Trophoblast cell (in vitro differentiated cells and primary cell): ENCODE measurements around the gene ITGA11.
A peak's percentile ranks its signal among the peaks of the same experiment; 100 is the strongest.

Experiments used
- DNase-seq, 2 donors: peaks; one replicate each; pipeline ENCODE4 v3.0.0-alpha.2; 2016
- H2AFZ ChIP-seq: 2 replicates; pipeline ENCODE4 v1.6.1; 2013; ENCODE audit warnings: low read length, moderate library complexity, mild to moderate bottlenecking; ENCODE audit not compliant: insufficient read depth, poor library complexity
- H2AK5ac ChIP-seq: 2 replicates; pipeline ENCODE4 v1.6.1; 2013; ENCODE audit warnings: mild to moderate bottlenecking, low read length
- H2BK120ac ChIP-seq: 2 replicates; pipeline ENCODE4 v1.6.1; 2013; ENCODE audit warnings: low read length, mild to moderate bottlenecking, moderate library complexity; ENCODE audit not compliant: insufficient read depth, poor library complexity
- H2BK12ac ChIP-seq: 2 replicates; pipeline ENCODE4 v1.6.1; 2013; ENCODE audit warnings: mild to moderate bottlenecking, low read length, moderate library complexity
- H2BK5ac ChIP-seq: 2 replicates; pipeline ENCODE4 v1.6.1; 2013; ENCODE audit warnings: low read length, low read depth, moderate library complexity, mild to moderate bottlenecking; ENCODE audit not compliant: poor library complexity
- H3K14ac ChIP-seq: 2 replicates; pipeline ENCODE4 v1.6.1; 2013; ENCODE audit warnings: mild to moderate bottlenecking, low read length
- H3K18ac ChIP-seq: 2 replicates; pipeline ENCODE4 v1.6.1; 2013; ENCODE audit warnings: mild to moderate bottlenecking, low read length
- H3K23ac ChIP-seq: 2 replicates; pipeline ENCODE4 v1.6.1; 2013; ENCODE audit warnings: low read length
- H3K27ac ChIP-seq: 2 replicates; pipeline ENCODE4 v1.5.1; 2013; ENCODE audit warnings: low read depth, mild to moderate bottlenecking, inconsistent platforms, low read length, moderate library complexity
- H3K27me3 ChIP-seq: 2 replicates; pipeline ENCODE4 v1.6.1; 2013; ENCODE audit warnings: inconsistent platforms, mild to moderate bottlenecking, low read length, moderate library complexity; ENCODE audit not compliant: insufficient read depth
- H3K36me3 ChIP-seq, 2 experiments: 1 replicate in 1 of 2; 2 replicates in 1 of 2; pipeline ENCODE4 v1.6.1; 2013; ENCODE audit warnings: low read length in 2 of 2, mild to moderate bottlenecking in 2 of 2, moderate library complexity in 1 of 2; ENCODE audit not compliant: insufficient read depth in 2 of 2, control insufficient read depth in 1 of 2
- H3K4ac ChIP-seq: 2 replicates; pipeline ENCODE4 v1.6.1; 2013; ENCODE audit warnings: low read depth, mild to moderate bottlenecking, low read length, moderate library complexity
- H3K4me1 ChIP-seq, 2 experiments: 1 replicate in 1 of 2; 2 replicates in 1 of 2; pipeline ENCODE4 v1.6.1; 2013; ENCODE audit warnings: low read length in 2 of 2, mild to moderate bottlenecking in 2 of 2, moderate library complexity in 1 of 2; ENCODE audit not compliant: insufficient read depth in 2 of 2, control insufficient read depth in 1 of 2
- H3K4me2 ChIP-seq: 2 replicates; pipeline ENCODE4 v1.6.1; 2013; ENCODE audit warnings: inconsistent platforms, mild to moderate bottlenecking, low read length, moderate library complexity
- H3K4me3 ChIP-seq: 2 replicates; pipeline ENCODE4 v1.5.1; 2013; ENCODE audit warnings: mild to moderate bottlenecking, low read depth, low read length, inconsistent platforms
- H3K79me1 ChIP-seq: one replicate; pipeline ENCODE4 v1.6.1; 2013; ENCODE audit warnings: low read length
- H3K79me2 ChIP-seq: 2 replicates; pipeline ENCODE4 v1.6.1; 2013; ENCODE audit warnings: low read length, mild to moderate bottlenecking; ENCODE audit not compliant: control insufficient read depth, insufficient read depth, poor library complexity
- H3K9ac ChIP-seq: 2 replicates; pipeline ENCODE4 v1.6.1; 2013; ENCODE audit warnings: mild to moderate bottlenecking, low read length
- H3K9me3 ChIP-seq: 2 replicates; pipeline ENCODE4 v1.6.1; 2013; ENCODE audit warnings: low read depth, mild to moderate bottlenecking, control low read depth, inconsistent platforms, low read length; ENCODE audit not compliant: insufficient read depth
- H4K12ac ChIP-seq: 2 replicates; pipeline ENCODE4 v1.6.1; 2013; ENCODE audit warnings: low read depth, mild to moderate bottlenecking, low read length, moderate library complexity
- H4K8ac ChIP-seq: 2 replicates; pipeline ENCODE4 v1.6.1; 2013; ENCODE audit warnings: low read depth, mild to moderate bottlenecking, low read length, moderate library complexity
- H4K91ac ChIP-seq: one replicate; pipeline ENCODE4 v1.6.1; 2013; ENCODE audit warnings: low read depth, mild to moderate bottlenecking, low read length, moderate library complexity
- WGBS: extraction: QIAGEN DNeasy Blood & Tissue Kit; methylation state at CpG from one replicate; pipeline ENCODE4 v1.1.7; 2013; ENCODE audit warnings: missing lambda C conversion rate; ENCODE audit not compliant: insufficient read length, insufficient coverage; ENCODE audit errors: extremely low coverage; 5-methylcytosine and 5-hydroxymethylcytosine counted together

ITGA11 gene

GRCh38 chr15:68435966-68436365, 4.0 kb upstream of the ITGA11 start:
- H3K27ac ChIP-seq, result no peak overlapping the region
- DNase-seq, result no peak
- H4K8ac ChIP-seq, result no peak overlapping the region
- no peak overlapping the region for H2AFZ ChIP-seq
- H2BK120ac ChIP-seq, result no peak overlapping the region
- no peak overlapping the region for H3K9ac ChIP-seq
- no peak overlapping the region for H4K91ac ChIP-seq
- H3K4ac ChIP-seq, result no peak overlapping the region
- H3K4me2 ChIP-seq, result no peak overlapping the region
- H2BK12ac ChIP-seq, result no peak overlapping the region
- no peak overlapping the region for H2BK5ac ChIP-seq
- H2AK5ac ChIP-seq, result no peak overlapping the region
- H3K79me2 ChIP-seq, result no peaks in the 10 kb centered on the region
- no peak overlapping the region for H3K14ac ChIP-seq
- no CpG with 5 or more reads among the region's 3 CpGs for WGBS
- no peaks in the 10 kb centered on the region for H3K79me1 ChIP-seq
- H3K4me3 ChIP-seq, result no peak overlapping the region
- H3K4me1 ChIP-seq, result peaks cover 12 to 13% of the 10 kb centered on the region in 2 experiments
- no peak overlapping the region for H3K18ac ChIP-seq
- no peaks in the 10 kb centered on the region for H3K36me3 ChIP-seq
- no peak overlapping the region for H3K23ac ChIP-seq
- H3K27me3 ChIP-seq, result peaks cover 27% of the 10 kb centered on the region
- peaks cover 9% of the 10 kb centered on the region for H3K9me3 ChIP-seq
- no peak overlapping the region for H4K12ac ChIP-seq

DNA sequence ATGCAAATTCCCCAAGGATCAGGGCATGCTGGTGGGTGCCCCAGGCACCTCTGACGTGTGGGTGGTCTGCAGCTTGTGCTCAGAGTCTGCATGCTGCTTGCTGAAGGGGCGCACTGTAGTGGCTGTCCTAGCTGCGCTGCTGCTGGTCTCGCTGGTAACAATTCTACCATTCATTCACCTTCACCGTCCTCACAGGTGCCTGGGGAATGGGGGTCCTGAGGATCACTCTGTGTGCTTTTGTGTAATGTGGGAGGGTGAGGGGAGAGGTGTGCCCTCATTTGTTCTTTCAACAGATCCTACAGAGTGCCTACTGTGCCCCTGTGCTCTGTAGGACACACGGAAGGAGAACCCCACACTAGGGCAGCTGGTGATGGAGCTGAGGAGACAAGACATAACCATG, 2.1 kb upstream of the ITGA11 start:
- Histone ChIP-seq H3K14ac (no peak overlapping the region), H3K4me1 (peaks cover 12 to 17% of the 10 kb centered on the region in 2 experiments), H2BK120ac (no peak overlapping the region), H3K4me2 (no peak overlapping the region), H2BK5ac (no peak overlapping the region), H3K27me3 (peaks cover 33% of the 10 kb centered on the region), H3K36me3 (no peaks in the 10 kb centered on the region), H4K12ac (no peak overlapping the region), H3K79me2 (no peaks in the 10 kb centered on the region), H3K9ac (no peak overlapping the region), H4K8ac (no peak overlapping the region), H3K79me1 (no peaks in the 10 kb centered on the region), H2AFZ (no peak overlapping the region), H2AK5ac (no peak overlapping the region), H3K23ac (no peak overlapping the region), H4K91ac (no peak overlapping the region), H2BK12ac (no peak overlapping the region), H3K18ac (no peak overlapping the region), H3K27ac (no peak overlapping the region), H3K4ac (no peak overlapping the region), H3K9me3 (peaks cover 9% of the 10 kb centered on the region), H3K4me3 (no peak overlapping the region)
- DNase-seq, result peak in 1 of 2 donors; percentile 24
- no CpG with 5 or more reads among the region's 6 CpGs for WGBS

GRCh38 chr15:68433551-68433950, 1.6 kb upstream of the ITGA11 start:
- no peak overlapping the region for H4K12ac ChIP-seq
- H2BK5ac ChIP-seq, result no peak overlapping the region
- H2BK12ac ChIP-seq, result no peak overlapping the region
- H3K4ac ChIP-seq, result no peak overlapping the region
- H4K91ac ChIP-seq, result no peak overlapping the region
- no peaks in the 10 kb centered on the region for H3K79me2 ChIP-seq
- H3K27ac ChIP-seq, result no peak overlapping the region
- no peaks in the 10 kb centered on the region for H3K36me3 ChIP-seq
- no peak overlapping the region for H3K4me2 ChIP-seq
- peaks cover 12 to 17% of the 10 kb centered on the region in 2 experiments for H3K4me1 ChIP-seq
- H3K14ac ChIP-seq, result no peak overlapping the region
- no peak overlapping the region for H3K9ac ChIP-seq
- H2BK120ac ChIP-seq, result no peak overlapping the region
- WGBS, result no CpG with 5 or more reads among the region's 2 CpGs
- H4K8ac ChIP-seq, result no peak overlapping the region
- no peak overlapping the region for H2AK5ac ChIP-seq
- H3K4me3 ChIP-seq, result no peak overlapping the region
- H3K9me3 ChIP-seq, result peaks cover 9% of the 10 kb centered on the region
- peaks cover 33% of the 10 kb centered on the region for H3K27me3 ChIP-seq
- DNase-seq, result no peak
- no peaks in the 10 kb centered on the region for H3K79me1 ChIP-seq
- no peak overlapping the region for H3K18ac ChIP-seq
- H3K23ac ChIP-seq, result no peak overlapping the region
- H2AFZ ChIP-seq, result no peak overlapping the region

DNA sequence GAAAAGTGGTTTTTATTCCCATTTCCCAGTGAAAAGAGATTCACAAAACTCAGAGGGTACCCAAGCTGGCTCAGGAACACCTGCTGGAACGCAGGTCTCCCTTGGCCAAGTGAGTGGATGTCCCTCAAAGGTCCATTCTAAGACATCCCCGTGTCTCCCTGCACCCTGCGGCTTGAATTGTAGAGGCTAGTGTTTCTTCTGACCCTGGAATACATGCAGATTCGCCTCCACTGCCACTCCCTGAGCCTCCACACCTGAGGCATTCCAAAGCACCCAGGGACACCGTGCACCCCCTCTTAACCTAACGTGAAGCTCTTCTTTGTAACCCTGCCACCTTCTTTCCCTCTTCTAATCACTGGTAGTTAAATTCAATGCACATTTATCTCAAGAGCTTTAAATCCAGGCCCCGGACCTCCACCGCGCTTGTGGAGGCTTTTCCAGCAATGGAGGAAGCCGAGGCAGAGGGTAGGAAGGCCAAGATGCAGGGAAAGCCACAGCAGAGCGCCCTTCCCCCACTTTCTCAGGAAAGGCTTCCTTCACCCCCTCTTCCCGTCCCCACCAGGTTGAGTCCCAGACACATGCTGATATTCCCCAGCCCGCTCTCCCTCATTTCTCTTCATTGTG, 590 bp upstream of the ITGA11 start:
- Histone ChIP-seq H3K4ac (no peak overlapping the region), H4K12ac (no peak overlapping the region), H3K9ac (no peak overlapping the region), H4K91ac (no peak overlapping the region), H2BK120ac (no peak overlapping the region), H2BK5ac (no peak overlapping the region), H3K27ac (no peak overlapping the region), H3K4me2 (peak overlapping the region; percentile 77), H3K18ac (no peak overlapping the region), H4K8ac (no peak overlapping the region), H3K14ac (no peak overlapping the region), H2AFZ (no peak overlapping the region), H3K36me3 (no peaks in the 10 kb centered on the region), H3K79me2 (no peaks in the 10 kb centered on the region), H3K27me3 (peaks cover 33% of the 10 kb centered on the region), H2BK12ac (no peak overlapping the region), H3K23ac (no peak overlapping the region), H3K4me3 (peak overlapping the region; percentile 37), H3K4me1 (peaks cover 12 to 17% of the 10 kb centered on the region in 2 experiments), H3K79me1 (no peaks in the 10 kb centered on the region), H3K9me3 (peaks cover 8% of the 10 kb centered on the region), H2AK5ac (no peak overlapping the region)
- no peak for DNase-seq
- no CpG with 5 or more reads among the region's 13 CpGs for WGBS
